ENCODE measurements around the gene SNX30. TPM values are rescaled to one million over a fixed set of nuclear protein-coding genes. Genes with fewer than 3 reads are reported as not detected.

Gene SNX30
- total RNA-seq, 1 donor from 2014 or later, result 7.9 TPM

- Histone ChIP-seq H3K4me1 (no peaks in the 10 kb centered on the region), H3K36me3 (no peaks in the 10 kb centered on the region), H3K27me3 (no peaks in the 10 kb centered on the region), H3K4me3 (no peak overlapping the region), H3K9me3 (no peaks in the 10 kb centered on the region), H3K27ac (no peak overlapping the region)
- intact Hi-C loops (cut with DNase I), result no loop called here
- no peak for TF ChIP-seq POLR2A (IDR thresholded peaks at IDR 0.05)
- no peak for TF ChIP-seq CTCF (IDR thresholded peaks at IDR 0.05)
- no peak for TF ChIP-seq POLR2AphosphoS5 (IDR thresholded peaks at IDR 0.05; ENCODE audit: insufficient read depth in 1 of 2, low read depth in 1 of 2)
- no peak for DNase-seq (ENCODE audit: extremely low spot score in 2 of 2)
Measured at GRCh38 chr9:112921549-112921948, 171.0 kb downstream of the SNX30 start.

Other genes starting within 250 kb of the SNX30 start
- gene INIP, start 32.6 kb upstream of the SNX30 start, total RNA-seq, result 19.9 TPM
- not detected for gene SLC46A2, start 140.1 kb downstream of the SNX30 start, total RNA-seq

Measured in vagina (tissue), 2 donors.